Measurements from ENCODE around the gene RNF225.
"Not testable (repeated sequence)": the region's sequence is repeated elsewhere in the genome, so short reads cannot be mapped to it uniquely, and the experiment has no call there.

The RNF225 gene

GRCh38 chr19:58439576-58440554, 44.4 kb downstream of the RNF225 start, which contains the start of gene ZNF132:
ZNF132 (minus strand) TSS chr19:58440153; CDS start chr19:58439821, 332 bp downstream.
- in situ Hi-C loops (cut with MboI; ENCODE audit: low sequenced_read_pairs, unreplicated experiment): no loop called here
- TF ChIP-seq CTCF (IDR thresholded peaks at IDR 0.05; ENCODE audit: borderline replicate concordance, control extremely low read depth, extremely low read depth, insufficient read depth, missing control alignments): no peak
- DNase-seq (ENCODE audit: low spot score): peak; percentile 98

- TF ChIP-seq CTCF (IDR thresholded peaks at IDR 0.05; ENCODE audit: borderline replicate concordance, control extremely low read depth, extremely low read depth, insufficient read depth, missing control alignments): no peak
Observed at GRCh38 chr19:58440556-58440955, 45.1 kb downstream of the RNF225 start.

GRCh38 chr19:58442986-58443385, 47.5 kb downstream of the RNF225 start:
- in situ Hi-C loops (cut with MboI; ENCODE audit: low sequenced_read_pairs, unreplicated experiment); DNase-seq (ENCODE audit: low spot score): not testable (repeated sequence)

More at GRCh38 chr19:58440556-58440955, 45.1 kb downstream of the RNF225 start:
- in situ Hi-C loops (cut with MboI; ENCODE audit: low sequenced_read_pairs, unreplicated experiment): no loop called here
- DNase-seq (ENCODE audit: low spot score): no peak
